ENCODE measurements around the gene TICAM2.

The TICAM2 gene

GRCh38 chr5:115575167-115576070 is 26.9 kb downstream of the TICAM2 start:
- no peak for DNase-seq (ENCODE audit: extremely low spot score, insufficient read length, low read depth)

GRCh38 chr5:115573133-115573532 is 29.1 kb downstream of the TICAM2 start:
- FAIRE-seq (no peak), DNase-seq (ENCODE audit: extremely low spot score, insufficient read length, low read depth) (no peak)

More at GRCh38 chr5:115575167-115576070, 26.9 kb downstream of the TICAM2 start:
- FAIRE-seq, result peak; percentile 54

GRCh38 chr5:115571441-115571878 is 30.8 kb downstream of the TICAM2 start:
- DNase-seq (ENCODE audit: extremely low spot score, insufficient read length, low read depth) (no peak), FAIRE-seq (no peak)

- no peak for FAIRE-seq
- no peak for DNase-seq (ENCODE audit: extremely low spot score, insufficient read length, low read depth)
These were observed 33.6 kb downstream of the TICAM2 start for GRCh38 chr5:115568668-115569067.

GRCh38 chr5:115565233-115565632 is 37.0 kb downstream of the TICAM2 start:
- no peak for FAIRE-seq
- no peak for DNase-seq (ENCODE audit: extremely low spot score, insufficient read length, low read depth)

- FAIRE-seq, result no peak
- no peak for DNase-seq (ENCODE audit: extremely low spot score, insufficient read length, low read depth)
These were observed 41.1 kb downstream of the TICAM2 start for GRCh38 chr5:115561176-115561575.

- no peak for DNase-seq (ENCODE audit: extremely low spot score, insufficient read length, low read depth)
- no peak for FAIRE-seq
These were observed 42.8 kb downstream of the TICAM2 start for GRCh38 chr5:115559524-115559923.

- no peak for DNase-seq (ENCODE audit: extremely low spot score, insufficient read length, low read depth)
- FAIRE-seq, result no peak
These were observed 43.8 kb downstream of the TICAM2 start for GRCh38 chr5:115558388-115558956.

- FAIRE-seq (no peak), DNase-seq (ENCODE audit: extremely low spot score, insufficient read length, low read depth) (no peak)
These were observed 44.5 kb downstream of the TICAM2 start for GRCh38 chr5:115557667-115558387.

- FAIRE-seq, result no peak
- no peak for DNase-seq (ENCODE audit: extremely low spot score, insufficient read length, low read depth)
These were observed 46.0 kb downstream of the TICAM2 start for GRCh38 chr5:115556276-115556675.

- DNase-seq (ENCODE audit: extremely low spot score, insufficient read length, low read depth) (no peak), FAIRE-seq (no peak)
These were observed 47.1 kb downstream of the TICAM2 start for GRCh38 chr5:115555084-115555633.

- no peak for DNase-seq (ENCODE audit: extremely low spot score, insufficient read length, low read depth)
- FAIRE-seq, result no peak
These were observed 49.2 kb downstream of the TICAM2 start for GRCh38 chr5:115553082-115553481.

- no peak for FAIRE-seq
- DNase-seq (ENCODE audit: extremely low spot score, insufficient read length, low read depth), result no peak
These were observed 50.9 kb downstream of the TICAM2 start for GRCh38 chr5:115551415-115551814.

GRCh38 chr5:115549154-115549553 is 53.1 kb downstream of the TICAM2 start:
- DNase-seq (ENCODE audit: extremely low spot score, insufficient read length, low read depth) (peak; percentile 8), FAIRE-seq (peak; percentile 78)

- DNase-seq (ENCODE audit: extremely low spot score, insufficient read length, low read depth) (no peak), FAIRE-seq (no peak)
These were observed 53.6 kb downstream of the TICAM2 start for GRCh38 chr5:115548683-115549082.

GRCh38 chr5:115545351-115545882 is 56.9 kb downstream of the TICAM2 start:
- FAIRE-seq (no peak), DNase-seq (ENCODE audit: extremely low spot score, insufficient read length, low read depth) (no peak)

GRCh38 chr5:115544436-115545350 is 57.6 kb downstream of the TICAM2 start, which contains the start of gene FEM1C:
Gene FEM1C, minus strand, starts transcription at chr5:115544775. Its CDS starts 1,282 bp downstream, at chr5:115543493.
- FAIRE-seq (peak; percentile 94), DNase-seq (ENCODE audit: extremely low spot score, insufficient read length, low read depth) (peak; percentile 88)

GRCh38 chr5:115544043-115544435 is 58.2 kb downstream of the TICAM2 start:
- no peak for DNase-seq (ENCODE audit: extremely low spot score, insufficient read length, low read depth)
- FAIRE-seq, result no peak

Data from GM18507 (cell line).